ENCODE data around the gene HCAR3. TPM values are rescaled to one million over a fixed set of nuclear protein-coding genes. Genes with fewer than 3 reads are reported as not detected.
"Not testable (repeated sequence)": the region's sequence is repeated elsewhere in the genome, so short reads cannot be mapped to it uniquely, and the experiment has no call there.

HCAR3 gene
- total RNA-seq, 4 donors from 2014 or later, result 5.3 to 19.1 (median 14.3) TPM

DNA sequence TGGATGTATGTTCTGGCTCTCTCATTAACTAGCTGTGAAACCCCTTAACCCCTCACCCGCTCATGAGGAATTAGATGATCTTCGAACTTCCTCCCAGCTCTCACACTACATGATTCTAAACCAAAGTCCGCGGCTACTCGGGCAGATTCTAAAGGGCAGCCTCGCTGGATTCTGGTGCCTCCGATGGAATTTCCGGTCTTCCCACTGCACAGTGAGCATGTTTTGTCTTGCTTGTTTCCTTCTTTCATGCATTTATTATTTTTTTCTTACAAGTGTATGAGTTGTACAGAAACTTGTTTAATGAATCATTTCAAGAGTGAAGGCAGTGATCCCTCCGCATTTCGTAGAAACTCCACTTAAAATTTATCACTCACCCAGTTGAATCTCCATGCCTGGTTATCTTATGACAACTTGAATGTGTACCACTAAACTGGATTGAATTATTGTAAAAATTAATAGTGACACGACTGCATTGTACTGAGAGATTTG is 4.5 kb upstream of the HCAR3 start:
- no peak for DNase-seq (ENCODE audit: low spot score in 2 of 2)
- Histone ChIP-seq H3K27me3 (no peaks in the 10 kb centered on the region), H3K4me1 (peaks cover 28% of the 10 kb centered on the region), H3K9me3 (no peaks in the 10 kb centered on the region), H3K27ac (peak overlapping the region; percentile 75), H3K36me3 (no peaks in the 10 kb centered on the region), H3K4me3 (no peak overlapping the region)
- no peak for TF ChIP-seq POLR2A (IDR thresholded peaks at IDR 0.05)
- WGBS, result 44% methylated on average over 11 of the region's 11 CpGs

DNA sequence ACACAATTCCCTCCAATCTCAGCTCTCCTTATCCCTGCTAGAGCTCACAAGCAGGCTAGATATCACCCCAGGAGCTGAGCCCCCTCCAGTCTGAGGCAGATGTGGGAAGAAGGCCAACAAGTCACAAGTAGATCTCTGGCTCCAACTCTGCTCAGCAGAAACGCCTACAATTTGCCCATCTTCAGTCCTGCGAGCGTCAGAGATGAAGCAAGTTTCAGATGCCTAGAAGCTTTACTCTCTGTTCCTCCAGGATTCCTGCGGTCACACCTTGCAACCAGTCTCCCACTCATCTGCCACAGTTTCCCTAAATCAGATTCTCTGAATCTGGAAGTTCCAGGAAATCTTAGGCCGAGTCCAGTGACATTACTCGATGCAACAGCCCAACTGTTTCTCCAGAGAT is 1.4 kb downstream of the HCAR3 start:
- H3K27ac ChIP-seq; H3K4me3 ChIP-seq; H3K36me3 ChIP-seq; DNase-seq (ENCODE audit: low spot score in 2 of 2); H3K9me3 ChIP-seq; H3K4me1 ChIP-seq; H3K27me3 ChIP-seq: not testable (repeated sequence)
- 59% methylated on average over 5 of the region's 6 CpGs for WGBS

DNA sequence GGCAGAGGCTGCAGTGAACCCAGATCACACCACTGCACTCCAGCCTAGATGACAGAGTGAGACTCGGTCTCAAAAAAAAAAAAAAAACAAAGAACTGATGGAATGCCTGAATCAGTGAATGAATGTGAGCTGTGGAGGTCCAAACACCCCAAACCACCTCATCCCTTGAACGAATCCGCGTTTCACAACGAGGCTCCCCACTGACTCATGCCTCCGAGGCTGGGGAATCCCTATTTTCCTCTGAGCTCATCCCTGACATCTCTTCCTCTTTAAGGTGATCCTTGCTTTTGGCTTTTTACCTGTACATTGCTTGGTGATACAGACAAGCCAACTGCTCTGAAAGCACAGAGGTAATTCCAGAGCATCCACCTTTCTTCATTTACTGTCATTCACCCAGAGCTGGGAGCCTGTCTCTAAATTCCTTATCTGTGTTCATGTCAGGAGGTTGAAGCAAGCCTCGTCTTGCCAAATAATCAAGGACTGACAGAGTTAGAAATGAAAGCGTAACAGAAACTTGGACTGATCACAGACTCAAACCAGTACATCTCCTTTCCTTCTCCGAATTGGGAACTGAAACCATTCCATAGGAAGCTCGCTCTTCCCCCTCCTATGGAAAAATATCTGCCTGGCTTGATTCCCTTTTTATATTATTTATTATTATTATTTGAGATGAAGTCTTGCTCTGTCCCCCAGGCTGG is 3.0 kb downstream of the HCAR3 start:
- DNase-seq (ENCODE audit: low spot score in 2 of 2); H3K9me3 ChIP-seq; H3K4me1 ChIP-seq; H3K27me3 ChIP-seq; H3K36me3 ChIP-seq: not testable (repeated sequence)
- Histone ChIP-seq H3K4me3 (peak overlapping the region; percentile 33), H3K27ac (peak overlapping the region; percentile 67)
- 67% methylated on average over 3 of the region's 10 CpGs for WGBS

DNA sequence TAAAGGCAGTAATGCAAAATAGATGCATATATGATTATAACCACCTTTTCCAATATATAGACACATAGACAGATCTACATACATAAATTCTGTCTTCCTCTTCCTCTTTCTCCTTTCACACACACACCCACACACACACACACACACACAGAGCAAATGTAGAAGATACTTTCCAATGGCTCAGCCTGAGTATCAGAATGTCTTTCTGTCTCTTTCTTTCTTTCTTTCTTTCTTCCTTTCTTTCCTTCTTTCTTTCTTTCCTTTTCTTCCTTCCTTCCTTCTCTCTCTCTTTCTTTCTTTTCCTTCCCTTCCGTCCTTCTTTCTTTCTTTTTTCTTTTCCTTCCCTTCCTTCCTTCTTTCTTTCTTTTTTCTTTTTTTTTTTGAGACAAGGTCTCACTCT is 5.3 kb downstream of the HCAR3 start:
- not testable (repeated sequence) for H3K27me3 ChIP-seq; H3K4me3 ChIP-seq; DNase-seq (ENCODE audit: low spot score in 2 of 2); H3K9me3 ChIP-seq; H3K4me1 ChIP-seq; H3K36me3 ChIP-seq; H3K27ac ChIP-seq
- 60% methylated on average over 1 of the region's 1 CpG for WGBS

DNA sequence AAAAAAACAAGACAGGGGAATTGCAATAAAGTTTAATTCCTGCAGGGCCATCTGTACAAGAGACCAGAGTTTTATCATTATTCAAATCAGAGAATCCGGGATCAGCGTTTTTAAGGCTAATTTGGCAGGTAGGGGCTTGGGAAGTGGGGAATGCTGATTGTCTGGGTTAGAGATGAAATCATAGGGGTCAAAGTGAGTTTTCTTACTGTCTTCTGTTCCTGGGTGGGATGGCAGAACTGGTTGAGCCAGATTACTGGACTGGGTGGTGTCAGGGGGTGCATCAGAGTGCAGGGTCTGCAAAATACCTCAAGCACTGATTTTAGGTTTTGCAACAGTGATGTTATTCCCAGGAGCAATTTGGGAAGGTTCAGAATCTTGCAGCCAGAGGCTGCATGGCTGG is 6.3 kb downstream of the HCAR3 start:
- WGBS, result 58% methylated on average over 2 of the region's 2 CpGs
- not testable (repeated sequence) for DNase-seq (ENCODE audit: low spot score in 2 of 2); H3K4me1 ChIP-seq; H3K36me3 ChIP-seq; H3K27ac ChIP-seq; H3K27me3 ChIP-seq; H3K4me3 ChIP-seq; H3K9me3 ChIP-seq

DNA sequence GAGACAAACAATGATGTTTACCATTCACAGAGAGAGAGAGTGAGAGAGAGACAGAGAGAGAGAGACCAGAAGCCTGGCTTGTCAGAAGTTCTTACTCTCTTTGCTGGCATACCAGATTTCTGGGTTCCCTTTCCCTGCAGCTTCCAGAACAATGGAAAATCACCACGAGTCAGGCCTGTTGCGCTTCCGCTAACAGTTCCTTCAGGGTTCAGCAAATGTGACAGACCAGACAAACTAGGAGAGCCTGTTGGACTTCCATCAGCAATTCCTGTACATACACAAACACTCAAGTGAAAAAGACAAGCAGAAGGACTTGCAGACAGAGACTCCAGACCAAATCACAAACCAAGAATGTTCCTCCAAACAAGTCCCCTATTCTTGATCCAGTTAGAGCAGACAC is 7.3 kb downstream of the HCAR3 start:
- H3K4me3 ChIP-seq; H3K27ac ChIP-seq; H3K27me3 ChIP-seq; H3K36me3 ChIP-seq; DNase-seq (ENCODE audit: low spot score in 2 of 2); H3K4me1 ChIP-seq; H3K9me3 ChIP-seq: not testable (repeated sequence)
- no CpG with 5 or more reads among the region's 3 CpGs for WGBS

DNA sequence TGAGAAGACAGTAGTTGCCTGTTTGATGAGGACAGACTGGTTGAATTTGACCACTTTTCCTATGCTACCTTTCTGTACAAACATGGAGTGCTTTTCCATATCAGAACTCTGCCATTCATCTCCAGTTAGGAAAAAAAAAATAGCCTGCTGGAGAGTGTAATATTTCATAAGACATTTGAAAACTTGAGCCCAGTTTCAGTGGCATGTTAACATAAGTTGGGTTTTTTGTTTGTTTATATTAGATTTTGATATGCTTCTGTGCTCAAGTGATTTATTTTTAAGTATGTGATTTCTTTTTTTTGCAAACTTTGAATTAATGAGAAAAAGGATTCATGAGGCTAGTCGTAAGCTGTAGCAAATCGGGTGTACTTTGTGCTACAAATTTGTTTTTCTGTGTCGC is 12.8 kb downstream of the HCAR3 start:
- peaks cover 12% of the 10 kb centered on the region for H3K4me1 ChIP-seq
- H3K4me3 ChIP-seq; DNase-seq (ENCODE audit: low spot score in 2 of 2); H3K27me3 ChIP-seq; H3K27ac ChIP-seq; H3K9me3 ChIP-seq; H3K36me3 ChIP-seq: not testable (repeated sequence)
- WGBS, result 87% methylated on average over 3 of the region's 3 CpGs

DNA sequence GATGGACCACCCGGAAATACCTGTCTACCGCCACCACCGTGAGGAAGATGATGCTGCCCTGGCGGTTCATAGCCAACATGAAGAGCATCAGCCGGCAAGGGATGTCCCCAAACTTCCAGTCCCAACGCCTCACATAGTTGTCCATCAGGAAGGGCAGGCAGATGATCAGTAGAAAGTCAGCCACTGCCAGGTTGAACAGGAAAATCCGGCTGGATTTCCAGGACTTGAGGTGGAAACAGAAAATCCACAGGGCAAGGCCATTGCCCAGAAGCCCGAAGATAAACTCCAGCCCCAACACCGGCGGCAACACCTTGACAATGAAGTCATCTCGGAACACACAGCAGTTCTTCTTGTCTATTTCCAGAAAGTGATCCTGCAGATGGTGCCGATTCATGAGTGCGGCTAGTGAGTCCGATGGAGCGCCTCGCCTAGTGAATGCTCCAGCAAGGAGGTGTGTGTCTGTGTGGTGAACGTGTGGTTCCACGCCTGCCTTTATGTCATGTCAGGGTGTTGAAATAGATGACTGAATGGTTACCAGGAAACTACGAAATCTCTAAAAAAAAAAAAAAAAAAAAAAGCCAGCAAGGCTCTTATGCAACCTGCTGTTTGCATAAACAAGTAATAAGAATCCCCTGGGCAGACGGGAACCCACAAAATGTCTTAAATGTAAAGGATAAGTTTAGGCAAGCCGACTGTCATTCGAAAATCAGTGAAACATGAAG is 13.6 kb downstream of the HCAR3 start, which contains the start of gene HCAR2:
HCAR2 (minus strand) TSS at position 468 of the 722 bp plus-strand sequence; CDS start at position 394, 74 bp downstream.
- not testable (repeated sequence) for H3K9me3 ChIP-seq; DNase-seq (ENCODE audit: low spot score in 2 of 2); H3K36me3 ChIP-seq; H3K27me3 ChIP-seq
- Histone ChIP-seq H3K4me1 (peaks cover 12% of the 10 kb centered on the region), H3K27ac (peak within 1 kb of the TSS; percentile 54), H3K4me3 (peak within 1 kb of the TSS; percentile 14)
- 45% methylated on average over 21 of the region's 22 CpGs for WGBS

DNA sequence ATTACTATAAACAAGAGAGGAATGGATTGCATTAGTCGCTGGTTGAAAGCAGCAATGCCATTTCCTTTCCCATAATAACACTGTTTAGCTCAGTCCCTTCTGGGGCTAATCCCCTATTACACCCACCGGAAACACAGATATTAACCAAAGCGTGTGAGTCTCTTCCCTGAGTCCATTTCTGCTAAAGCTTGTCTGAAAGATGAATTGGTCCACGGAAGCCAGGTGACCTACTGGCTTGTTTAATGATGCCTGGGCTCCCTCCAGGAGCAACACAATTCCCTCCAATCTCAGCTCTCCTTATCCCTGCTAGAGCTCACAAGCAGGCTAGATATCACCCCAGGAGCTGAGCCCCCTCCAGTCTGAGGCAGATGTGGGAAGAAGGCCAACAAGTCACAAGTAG is 15.1 kb downstream of the HCAR3 start:
- not testable (repeated sequence) for DNase-seq (ENCODE audit: low spot score in 2 of 2)
- 39% methylated on average over 4 of the region's 4 CpGs for WGBS

DNA sequence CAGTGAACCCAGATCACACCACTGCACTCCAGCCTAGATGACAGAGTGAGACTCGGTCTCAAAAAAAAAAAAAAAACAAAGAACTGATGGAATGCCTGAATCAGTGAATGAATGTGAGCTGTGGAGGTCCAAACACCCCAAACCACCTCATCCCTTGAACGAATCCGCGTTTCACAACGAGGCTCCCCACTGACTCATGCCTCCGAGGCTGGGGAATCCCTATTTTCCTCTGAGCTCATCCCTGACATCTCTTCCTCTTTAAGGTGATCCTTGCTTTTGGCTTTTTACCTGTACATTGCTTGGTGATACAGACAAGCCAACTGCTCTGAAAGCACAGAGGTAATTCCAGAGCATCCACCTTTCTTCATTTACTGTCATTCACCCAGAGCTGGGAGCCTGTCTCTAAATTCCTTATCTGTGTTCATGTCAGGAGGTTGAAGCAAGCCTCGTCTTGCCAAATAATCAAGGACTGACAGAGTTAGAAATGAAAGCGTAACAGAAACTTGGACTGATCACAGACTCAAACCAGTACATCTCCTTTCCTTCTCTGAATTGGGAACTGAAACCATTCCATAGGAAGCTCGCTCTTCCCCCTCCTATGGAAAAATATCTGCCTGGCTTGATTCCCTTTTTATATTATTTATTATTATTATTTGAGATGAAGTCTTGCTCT is 16.4 kb downstream of the HCAR3 start:
- Histone ChIP-seq H3K4me3 (peak overlapping the region; percentile 16), H3K27ac (peak overlapping the region; percentile 59)
- 43% methylated on average over 1 of the region's 9 CpGs for WGBS

More for the DNA sequence above, 15.1 kb downstream of the HCAR3 start:
- not testable (repeated sequence) for H3K27me3 ChIP-seq, H3K9me3 ChIP-seq, H3K4me3 ChIP-seq, H3K27ac ChIP-seq, H3K36me3 ChIP-seq
- peaks cover 12% of the 10 kb centered on the region for H3K4me1 ChIP-seq

DNA sequence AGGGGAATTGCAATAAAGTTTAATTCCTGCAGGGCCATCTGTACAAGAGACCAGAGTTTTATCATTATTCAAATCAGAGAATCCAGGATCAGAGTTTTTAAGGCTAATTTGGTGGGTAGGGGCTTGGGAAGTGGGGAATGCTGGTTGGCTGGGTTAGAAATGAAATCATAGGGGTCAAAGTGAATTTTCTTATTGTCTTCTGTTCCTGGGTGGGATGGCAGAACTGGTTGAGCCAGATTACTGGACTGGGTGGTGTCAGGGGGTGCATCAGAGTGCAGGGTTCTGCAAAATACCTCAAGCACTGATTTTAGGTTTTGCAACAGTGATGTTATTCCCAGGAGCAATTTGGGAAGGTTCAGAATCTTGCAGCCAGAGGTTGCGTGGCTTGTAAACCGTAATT is 19.7 kb downstream of the HCAR3 start:
- not testable (repeated sequence) for H3K27ac ChIP-seq; H3K27me3 ChIP-seq; DNase-seq (ENCODE audit: low spot score in 2 of 2); H3K9me3 ChIP-seq; H3K4me1 ChIP-seq; H3K4me3 ChIP-seq; H3K36me3 ChIP-seq
- 59% methylated on average over 2 of the region's 2 CpGs for WGBS

More for the DNA sequence above, 16.4 kb downstream of the HCAR3 start:
- DNase-seq (ENCODE audit: low spot score in 2 of 2); H3K9me3 ChIP-seq; H3K36me3 ChIP-seq; H3K27me3 ChIP-seq: not testable (repeated sequence)
- peaks cover 12% of the 10 kb centered on the region for H3K4me1 ChIP-seq
